CD4-positive, alpha-beta T cell (primary cell): Measurements from ENCODE around the gene ATG10. TPM values are rescaled to one million over a fixed set of nuclear protein-coding genes. Genes with fewer than 3 reads are reported as not detected.

ENCODE experiments used
- ATAC-seq: fragments of 200-7000 bp; cut with Tn5 transposase; one replicate; pipeline ENCODE4 v1.10.0; 2022; ENCODE audit warnings: mild to moderate bottlenecking; ENCODE audit not compliant: poor library complexity
- CTCF ChIA-PET: fragments of 350-600 bp; sonication (Branson Sonifier 250); formaldehyde crosslinking; loops from one replicate; lab custom pipeline; 2021; ENCODE audit warnings: antibody characterized with exemption, inconsistent platforms; lab: Charles Lee
- POLR2A ChIA-PET: fragments of 350-600 bp; sonication (Branson Sonifier 250); formaldehyde crosslinking; loops from one replicate; lab custom pipeline; 2021; ENCODE audit warnings: antibody characterized with exemption, inconsistent platforms; lab: Charles Lee
- DNase-seq, 14 experiments: peaks; one replicate each; pipeline ENCODE4 v3.0.0-alpha.2; 2013 to 2020; ENCODE audit warnings: mixed read lengths in 2 of 14
- H3K27ac ChIP-seq, 2 donors: one replicate each; pipeline versions ENCODE4 v1.5.1 to v1.7.0; 2013; ENCODE audit warnings: low read length in 2 of 2, low read depth in 1 of 2, mild to moderate bottlenecking in 1 of 2
- H3K27me3 ChIP-seq, 2 experiments: 1 replicate in 1 of 2; 2 replicates in 1 of 2; pipeline versions ENCODE4 v1.6.1 to v1.7.0; 2013; ENCODE audit warnings: low read length in 2 of 2, control low read depth in 1 of 2, mild to moderate bottlenecking in 1 of 2, moderate library complexity in 1 of 2; ENCODE audit not compliant: insufficient read depth in 2 of 2, control insufficient read depth in 1 of 2
- H3K36me3 ChIP-seq: one replicate; pipeline ENCODE4 v1.6.1; 2013; ENCODE audit warnings: low read length, control low read depth; ENCODE audit not compliant: insufficient read depth
- H3K4me1 ChIP-seq: one replicate; pipeline ENCODE4 v1.6.1; 2013; ENCODE audit warnings: low read length, control low read depth; ENCODE audit not compliant: insufficient read depth
- H3K4me3 ChIP-seq: one replicate; pipeline ENCODE4 v1.5.1; 2013; ENCODE audit warnings: mild to moderate bottlenecking, low read length, moderate library complexity
- H3K9me3 ChIP-seq, 2 experiments: 1 replicate in 1 of 2; 2 replicates in 1 of 2; pipeline versions ENCODE4 v1.6.1 to v1.7.0; 2013; ENCODE audit warnings: low read length in 2 of 2, mild to moderate bottlenecking in 2 of 2, control low read depth in 1 of 2, moderate library complexity in 1 of 2; ENCODE audit not compliant: control insufficient read depth in 1 of 2, insufficient read depth in 1 of 2
- H3K27ac Mint-ChIP-seq: one replicate; pipeline ENCODE4 v1.8.0; 2020; ENCODE audit warnings: mixed read lengths
- H3K27me3 Mint-ChIP-seq: one replicate; pipeline ENCODE4 v1.8.0; 2021; ENCODE audit warnings: mixed read lengths
- H3K36me3 Mint-ChIP-seq: one replicate; pipeline ENCODE4 v1.8.0; 2021; ENCODE audit warnings: low read depth, mixed read lengths
- H3K4me1 Mint-ChIP-seq: one replicate; pipeline ENCODE4 v1.8.0; 2021; ENCODE audit warnings: low read depth, mixed read lengths
- H3K4me3 Mint-ChIP-seq: one replicate; pipeline ENCODE4 v1.8.0; 2020; ENCODE audit warnings: mild to moderate bottlenecking, mixed read lengths
- H3K9me3 Mint-ChIP-seq: one replicate; pipeline ENCODE4 v1.8.0; 2020; ENCODE audit warnings: mixed read lengths
- CTCF ChIP-seq: fragments of 200-600 bp; IDR thresholded peaks from one replicate; pipeline ENCODE4 v1.8.0; 2022; ENCODE audit warnings: antibody characterized with exemption, mild to moderate bottlenecking
- intact Hi-C, 2 experiments: fragments of 100-400 bp; cut with DNase I in 1 of 2; cut with micrococcal nuclease in 1 of 2; formaldehyde crosslinking; loops; one replicate each; pipeline versions ENCODE4 v1.15.1 to v1.9.0; 2023 to 2025; cut with DNase I, micrococcal nuclease
- total RNA-seq, 174 experiments: library from RNA in 2 of 174; stranded (reverse) in 2 of 174; gene quantifications; one replicate each; pipeline ENCODE4 v1.2.3 and lab custom pipeline; 2021 to 2026

The ATG10 gene
- total RNA-seq, 2 experiments from 2014 or later, result 4.7 to 5.3 TPM

- no peak overlapping the region for H3K4me3 ChIP-seq
- Mint-ChIP-seq H3K27me3 (no peaks in the 10 kb centered on the region), H3K4me1 (no peaks in the 10 kb centered on the region), H3K27ac (no peak overlapping the region), H3K9me3 (peaks cover 3% of the 10 kb centered on the region), H3K36me3 (peaks cover 7% of the 10 kb centered on the region), H3K4me3 (no peak overlapping the region)
- DNase-seq (no peak), ATAC-seq (no peak)
- H3K27ac ChIP-seq, result no peak overlapping the region
- TF ChIP-seq CTCF, result no peak
- CTCF ChIA-PET, result no interaction called here
- no peaks in the 10 kb centered on the region for H3K4me1 ChIP-seq
- H3K9me3 ChIP-seq, result no peaks in the 10 kb centered on the region
- intact Hi-C loops, result no loop called here
- no peaks in the 10 kb centered on the region for H3K27me3 ChIP-seq
- POLR2A ChIA-PET, result no interaction called here
- no peaks in the 10 kb centered on the region for H3K36me3 ChIP-seq
Measured at GRCh38 chr5:82115858-82116257, 144.0 kb downstream of the ATG10 start.

- H3K27me3 Mint-ChIP-seq, result no peaks in the 10 kb centered on the region
- no peaks in the 10 kb centered on the region for H3K4me1 ChIP-seq
- no peak overlapping the region for H3K4me3 ChIP-seq
- no peaks in the 10 kb centered on the region for H3K36me3 ChIP-seq
- no peaks in the 10 kb centered on the region for H3K27me3 ChIP-seq
- no peak overlapping the region for H3K4me3 Mint-ChIP-seq
- H3K9me3 ChIP-seq, result no peaks in the 10 kb centered on the region
- ChIA-PET POLR2A (no interaction called here), CTCF (no interaction called here)
- no peak for TF ChIP-seq CTCF
- no peak overlapping the region for H3K27ac Mint-ChIP-seq
- ATAC-seq (no peak), DNase-seq (no peak)
- H3K9me3 Mint-ChIP-seq, result peaks cover 17% of the 10 kb centered on the region
- H3K27ac ChIP-seq, result no peak overlapping the region
- intact Hi-C loops, result no loop called here
- peaks cover 34% of the 10 kb centered on the region for H3K36me3 Mint-ChIP-seq
- no peaks in the 10 kb centered on the region for H3K4me1 Mint-ChIP-seq
Measured at GRCh38 chr5:82119889-82120288, 148.1 kb downstream of the ATG10 start.

- Mint-ChIP-seq H3K36me3 (peaks cover 67% of the 10 kb centered on the region), H3K27me3 (no peaks in the 10 kb centered on the region), H3K4me3 (no peak overlapping the region), H3K9me3 (peaks cover 22% of the 10 kb centered on the region), H3K27ac (no peak overlapping the region), H3K4me1 (no peaks in the 10 kb centered on the region)
- intact Hi-C loops, result no loop called here
- DNase-seq (no peak), ATAC-seq (no peak)
- peaks cover 0 to 7% of the 10 kb centered on the region in 2 experiments for H3K9me3 ChIP-seq
- no peak for TF ChIP-seq CTCF
- no peaks in the 10 kb centered on the region for H3K36me3 ChIP-seq
- no peaks in the 10 kb centered on the region for H3K27me3 ChIP-seq
- ChIA-PET CTCF (interaction anchor here (0.6 kb wide), 1 partner anchor 68 kb away, joined by 5 read pairs; no protein-coding TSS in a partner anchor), POLR2A (no interaction called here)
- H3K27ac ChIP-seq, result no peak overlapping the region
- H3K4me3 ChIP-seq, result no peak overlapping the region
- no peaks in the 10 kb centered on the region for H3K4me1 ChIP-seq
Measured at GRCh38 chr5:82129723-82130285, 158.0 kb downstream of the ATG10 start.
